ENCODE measurements around the gene KRTAP19-8.

KRTAP19-8 gene

DNA sequence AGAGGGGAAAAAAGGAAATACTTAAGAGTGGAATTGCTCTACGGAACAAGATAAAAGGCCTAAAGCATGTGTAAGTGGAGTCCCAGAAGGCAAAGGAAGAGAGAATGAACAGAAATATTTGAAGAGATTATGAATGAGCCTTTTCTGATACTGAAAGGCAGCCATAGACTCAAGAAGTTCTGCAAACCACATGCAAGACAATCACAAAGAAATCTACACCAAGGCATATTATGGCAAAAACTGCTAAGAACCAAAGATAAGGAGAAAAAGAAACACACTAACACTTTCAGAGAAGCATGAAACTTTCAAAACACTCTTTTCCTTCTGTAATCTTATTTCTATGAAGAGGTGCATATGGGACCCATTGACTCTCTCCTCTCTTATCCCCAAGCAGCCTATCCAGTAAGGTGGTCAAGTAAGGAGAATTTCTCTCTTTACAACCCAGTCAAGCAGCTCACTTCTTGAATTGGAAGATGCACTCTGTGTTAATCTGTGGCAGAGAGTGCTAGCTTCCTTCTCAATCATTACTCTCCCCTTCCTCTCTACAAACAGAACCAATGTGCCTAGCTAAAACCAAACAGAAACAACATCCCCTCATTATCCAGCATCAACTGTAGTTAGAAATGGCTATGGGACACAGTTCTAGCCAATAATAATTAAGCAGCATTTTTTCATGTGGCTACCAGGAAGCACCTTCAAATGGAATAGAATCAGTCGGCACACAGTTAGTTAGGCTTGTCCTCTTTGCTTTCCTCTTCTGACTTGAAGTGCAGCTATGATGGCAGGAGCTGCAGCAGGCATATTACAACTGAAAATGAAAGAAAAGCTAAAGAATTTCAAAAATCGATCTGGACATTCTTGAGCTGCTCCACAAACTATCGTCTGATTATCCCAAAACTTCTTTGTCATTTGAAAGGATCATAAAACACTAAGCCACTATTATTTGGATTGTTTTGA lies 25.9 kb downstream of the KRTAP19-8 start:
- no peak for DNase-seq

DNA sequence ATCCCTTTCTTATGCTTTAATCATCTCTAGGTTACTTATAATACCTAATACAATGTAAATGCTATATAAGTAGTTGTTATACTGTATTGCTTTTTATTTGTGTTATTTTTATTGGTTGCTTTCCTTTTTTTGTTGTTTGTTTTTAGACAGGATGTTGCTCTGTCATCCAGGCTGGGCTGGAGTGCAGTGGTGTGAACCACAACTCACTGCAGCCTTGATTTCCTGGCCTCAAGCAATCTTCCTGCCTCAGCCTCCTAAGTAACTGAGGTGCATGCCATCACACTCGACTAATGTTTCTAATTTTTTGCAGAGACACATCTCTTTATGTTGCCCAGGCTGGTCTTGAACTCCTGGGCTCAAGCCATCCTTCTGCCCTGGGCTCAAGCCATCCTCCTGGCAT lies 26.9 kb downstream of the KRTAP19-8 start:
- DNase-seq: no peak

DNA sequence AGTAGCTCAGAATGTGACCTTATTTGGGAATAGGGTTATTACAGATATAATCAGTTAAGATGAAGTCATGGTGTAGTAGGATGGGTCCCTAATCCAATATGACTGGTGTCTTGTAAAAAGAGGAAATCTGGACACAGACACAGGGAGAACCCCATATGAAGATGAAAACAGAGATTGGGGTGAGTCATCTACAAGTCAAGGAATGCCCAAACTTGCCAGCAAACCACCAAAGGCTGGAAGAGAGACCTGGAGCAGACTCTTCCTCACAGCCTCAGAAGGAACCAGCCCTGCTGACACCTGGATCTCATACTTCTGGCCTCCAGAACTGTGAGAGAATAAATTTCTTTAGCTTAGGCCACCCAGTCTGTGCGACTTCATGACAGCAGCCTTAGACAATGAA lies 29.9 kb downstream of the KRTAP19-8 start:
- DNase-seq: no peak

DNA sequence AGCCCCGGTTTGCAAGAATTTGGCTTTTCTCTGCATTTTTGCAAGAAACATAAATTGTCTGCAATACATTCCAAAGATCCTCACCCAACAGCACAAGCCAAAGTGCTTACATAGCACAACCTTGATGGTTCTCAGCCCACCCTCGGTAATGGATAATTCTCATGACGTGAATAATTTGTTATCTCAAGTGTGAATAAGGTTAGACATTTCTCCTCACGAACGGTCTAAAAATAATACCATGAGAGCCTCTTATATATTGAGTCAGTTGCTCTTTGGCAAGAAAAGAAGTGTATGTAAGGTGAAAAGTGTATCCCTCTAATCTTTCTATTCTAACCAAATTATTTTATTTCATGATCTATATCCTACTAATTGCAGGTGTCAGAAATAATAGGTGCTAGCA lies 33.3 kb downstream of the KRTAP19-8 start:
- DNase-seq: no peak

DNA sequence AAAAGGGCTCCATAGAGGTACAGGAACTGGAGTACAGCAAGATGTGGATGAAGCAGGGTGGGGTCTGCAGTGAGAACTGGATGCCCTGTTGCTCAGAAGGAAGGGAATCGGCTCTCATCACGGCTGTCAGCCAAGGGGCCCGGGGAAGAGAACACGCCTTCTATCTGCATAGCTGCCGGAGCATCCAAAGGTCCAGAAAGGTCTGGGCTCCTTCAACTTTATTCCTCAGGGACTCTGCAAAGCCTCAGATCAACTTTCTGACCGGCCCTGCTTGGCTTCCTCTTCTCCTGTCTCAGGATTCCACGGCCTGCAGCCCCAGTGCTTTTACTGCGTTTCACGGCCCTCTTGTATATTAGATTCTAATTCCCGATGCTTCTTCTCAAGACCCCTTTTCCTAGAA lies 34.8 kb downstream of the KRTAP19-8 start:
- DNase-seq: no peak

DNA sequence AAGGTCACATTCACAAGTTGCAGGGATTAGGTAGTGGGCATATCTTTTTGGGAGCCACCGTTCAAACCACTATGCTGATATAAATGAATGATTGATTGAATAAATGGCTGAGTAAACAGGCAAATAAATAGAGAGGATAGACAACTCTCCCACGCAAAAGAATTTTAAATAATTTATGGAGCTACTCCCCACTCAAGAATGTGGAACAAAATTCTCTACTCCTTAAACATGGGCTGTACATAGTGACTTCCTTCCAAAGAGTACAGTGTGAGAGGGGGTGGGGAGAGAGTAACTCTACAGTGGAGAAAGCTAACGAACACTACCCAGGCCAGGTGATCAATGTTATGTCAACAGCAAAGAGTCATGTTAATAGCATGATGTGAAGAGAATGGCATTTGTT lies 40.7 kb downstream of the KRTAP19-8 start:
- DNase-seq: no peak

DNA sequence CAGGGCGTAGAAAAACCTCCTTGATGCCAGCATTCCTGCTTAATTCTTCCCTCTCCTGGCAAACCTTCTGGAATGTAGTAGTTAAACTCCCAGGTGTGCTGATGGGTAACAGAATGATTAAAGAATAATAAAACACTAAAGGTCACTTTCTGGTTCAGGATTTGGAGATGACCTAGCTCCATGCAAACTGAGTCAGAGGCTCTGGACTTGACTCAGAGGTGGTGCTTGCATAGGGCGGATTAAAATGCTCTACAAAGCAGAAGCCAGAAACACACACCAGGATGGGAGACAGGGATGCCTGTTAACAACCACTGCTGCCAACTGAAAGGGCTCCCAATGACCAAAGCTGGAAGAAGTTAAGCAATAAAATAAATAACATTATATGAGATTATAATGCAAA lies 41.5 kb downstream of the KRTAP19-8 start:
- DNase-seq: no peak

DNA sequence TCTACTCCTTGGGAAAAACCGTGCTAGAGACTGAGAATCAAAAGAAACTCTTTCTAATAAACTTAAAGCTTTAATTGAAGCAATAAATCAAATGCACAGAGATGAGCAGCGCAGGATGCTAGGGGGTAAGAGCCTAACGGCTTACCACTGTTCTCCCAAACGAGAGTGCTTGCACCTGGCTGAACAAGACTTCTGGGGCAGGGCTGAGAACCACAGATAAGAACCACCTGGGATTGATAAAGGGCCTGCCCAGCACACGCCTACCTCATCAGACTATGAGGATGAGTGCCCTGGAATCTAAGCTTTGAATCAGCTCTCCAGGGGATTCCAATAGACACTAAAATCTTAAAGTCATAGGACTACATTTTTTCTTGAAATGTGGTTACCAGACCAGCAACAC lies 43.3 kb downstream of the KRTAP19-8 start:
- DNase-seq: no peak

DNA sequence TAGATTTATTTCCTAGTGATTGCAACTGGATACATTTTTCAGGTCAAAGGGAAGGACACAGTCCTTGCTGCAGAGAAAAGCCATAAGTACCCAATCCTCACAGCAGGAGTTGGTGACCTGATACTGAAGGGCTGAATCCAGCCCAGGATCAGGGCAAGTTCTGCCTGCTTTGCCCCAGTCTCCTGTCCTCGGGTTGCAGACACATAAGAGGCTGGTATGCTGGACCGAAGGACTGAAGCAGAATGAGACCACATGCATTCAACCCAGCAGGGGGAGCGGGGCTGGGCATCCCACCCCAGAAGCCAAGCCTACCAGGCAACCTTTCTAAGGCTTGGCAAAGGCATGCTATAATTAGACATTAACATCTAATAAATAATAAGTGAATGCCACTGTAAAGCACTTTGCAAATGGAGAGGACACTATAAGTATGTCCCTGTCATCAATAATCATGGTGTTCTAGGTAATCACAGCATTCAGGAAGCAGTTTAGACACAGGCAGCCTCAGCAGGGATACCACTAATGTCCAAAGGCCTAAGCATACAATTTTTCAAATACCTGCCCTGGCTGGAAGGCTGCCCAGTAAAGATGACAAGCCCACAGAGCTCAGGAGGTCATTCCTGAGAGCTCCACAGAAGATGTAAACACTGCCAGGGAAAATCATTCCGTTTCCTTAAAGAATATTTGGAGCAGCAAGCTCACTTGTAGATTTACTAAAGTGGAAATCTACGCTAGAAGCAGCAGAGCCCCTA lies 47.6 kb downstream of the KRTAP19-8 start:
- no peak for DNase-seq

DNA sequence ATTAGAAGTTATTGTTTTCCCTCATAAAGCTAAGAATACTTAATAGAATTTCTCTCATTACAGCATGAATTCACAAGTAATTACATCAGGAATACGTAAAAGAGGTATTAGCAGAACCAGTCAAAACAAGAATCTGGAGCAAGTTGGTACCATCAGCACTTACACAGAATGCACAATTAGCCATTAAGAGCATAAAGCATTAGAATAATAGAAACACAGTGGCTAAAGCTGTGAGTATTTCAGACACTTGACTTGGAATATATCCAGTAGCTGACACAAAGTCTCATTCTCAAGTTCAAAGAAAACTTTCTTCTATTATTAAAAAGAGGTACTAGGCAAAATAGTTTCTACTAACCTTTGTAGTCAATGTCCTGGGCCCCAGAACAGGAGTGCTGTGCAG lies 49.6 kb downstream of the KRTAP19-8 start:
- DNase-seq: no peak

All from nucleus accumbens (tissue), 56 donors.